ENCODE data around the gene CEP57L1.

DNA sequence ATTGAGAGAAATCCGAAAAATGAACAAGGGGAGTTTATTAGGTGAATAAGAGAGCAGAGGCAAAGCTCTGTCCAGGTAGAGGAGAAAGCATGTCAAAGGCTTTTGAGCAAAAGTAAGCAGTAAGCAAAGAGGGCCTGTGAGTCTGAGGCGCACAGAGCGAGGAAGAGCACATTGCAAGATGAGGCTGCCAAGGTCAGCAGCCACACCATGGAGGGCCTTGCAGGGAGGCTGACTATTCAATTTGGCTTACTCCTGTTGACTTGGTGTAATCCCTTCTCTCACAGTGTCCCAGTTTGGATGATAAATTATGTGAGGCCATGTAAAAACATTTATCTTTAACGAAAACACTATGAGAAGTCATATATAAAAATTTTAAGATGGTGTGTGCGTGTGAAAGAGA lies 33.1 kb upstream of the CEP57L1 start:
- TF ChIP-seq, protein P1, sequence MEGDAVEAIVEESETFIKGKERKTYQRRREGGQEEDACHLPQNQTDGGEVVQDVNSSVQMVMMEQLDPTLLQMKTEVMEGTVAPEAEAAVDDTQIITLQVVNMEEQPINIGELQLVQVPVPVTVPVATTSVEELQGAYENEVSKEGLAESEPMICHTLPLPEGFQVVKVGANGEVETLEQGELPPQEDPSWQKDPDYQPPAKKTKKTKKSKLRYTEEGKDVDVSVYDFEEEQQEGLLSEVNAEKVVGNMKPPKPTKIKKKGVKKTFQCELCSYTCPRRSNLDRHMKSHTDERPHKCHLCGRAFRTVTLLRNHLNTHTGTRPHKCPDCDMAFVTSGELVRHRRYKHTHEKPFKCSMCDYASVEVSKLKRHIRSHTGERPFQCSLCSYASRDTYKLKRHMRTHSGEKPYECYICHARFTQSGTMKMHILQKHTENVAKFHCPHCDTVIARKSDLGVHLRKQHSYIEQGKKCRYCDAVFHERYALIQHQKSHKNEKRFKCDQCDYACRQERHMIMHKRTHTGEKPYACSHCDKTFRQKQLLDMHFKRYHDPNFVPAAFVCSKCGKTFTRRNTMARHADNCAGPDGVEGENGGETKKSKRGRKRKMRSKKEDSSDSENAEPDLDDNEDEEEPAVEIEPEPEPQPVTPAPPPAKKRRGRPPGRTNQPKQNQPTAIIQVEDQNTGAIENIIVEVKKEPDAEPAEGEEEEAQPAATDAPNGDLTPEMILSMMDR (IDR thresholded peaks at IDR 0.05), result no peak
- no peak for TF ChIP-seq POLR2A (IDR thresholded peaks at IDR 0.05)
